ENCODE data around the gene KCNS3.

KCNS3 gene

DNA sequence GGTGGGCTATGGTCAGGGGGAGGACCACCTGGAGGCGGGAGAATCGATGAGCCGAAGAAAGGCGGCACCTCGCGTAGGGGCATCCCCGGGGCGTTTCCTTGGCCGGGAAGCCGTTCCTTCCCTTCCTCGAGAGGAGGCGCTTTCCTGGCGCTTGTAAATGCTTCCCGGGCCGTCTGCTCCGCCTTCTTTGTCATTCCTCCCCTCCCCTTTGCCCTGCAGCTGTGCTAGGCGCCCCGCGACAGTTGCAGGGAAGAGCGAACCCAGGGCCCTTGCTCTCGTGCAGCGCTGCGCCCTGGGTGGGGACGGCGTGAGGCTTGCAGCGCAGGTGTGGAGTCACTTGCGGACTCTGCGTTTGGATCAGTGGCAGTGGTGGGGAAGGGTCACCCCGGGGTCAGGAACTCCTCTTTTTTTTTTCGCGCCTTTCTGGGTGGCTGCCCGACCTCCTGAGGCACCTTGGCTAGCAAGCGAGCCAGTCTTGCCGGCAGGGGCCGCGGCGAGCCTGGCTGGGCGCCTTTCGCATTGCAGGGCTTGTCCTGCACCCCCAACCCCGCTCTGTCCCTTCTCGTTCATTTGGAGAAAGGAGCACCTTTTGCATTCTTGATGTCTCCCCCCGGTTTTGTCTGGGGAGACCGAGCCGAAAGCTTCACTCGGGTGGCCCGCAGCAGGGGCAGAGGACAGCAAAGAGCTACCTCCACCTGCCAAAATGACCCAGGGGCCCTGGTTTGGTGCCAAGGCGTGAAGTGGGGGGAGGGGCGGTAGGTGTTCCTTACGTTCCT is 858 bp downstream of the KCNS3 start:
- peak; percentile 66 to 79 for DNase-seq

DNA sequence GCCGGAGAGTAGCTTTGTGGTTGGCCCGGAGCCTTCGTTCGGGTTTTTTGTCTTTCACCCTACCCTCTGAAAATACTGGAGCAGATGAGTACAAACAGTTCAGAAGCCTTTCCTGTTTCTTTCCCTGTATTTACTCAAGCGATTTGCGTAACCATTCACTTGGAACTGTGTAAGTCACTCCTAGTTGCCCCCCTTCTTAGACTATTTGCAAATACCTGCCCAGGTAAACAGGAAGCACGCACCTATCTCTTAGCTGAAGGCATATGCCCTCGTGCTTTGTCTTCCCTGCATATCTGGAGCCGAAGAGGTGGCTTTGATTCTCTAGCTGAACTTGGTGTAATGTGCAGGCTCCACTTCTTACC is 1.4 kb downstream of the KCNS3 start:
- DNase-seq, result no peak

DNA sequence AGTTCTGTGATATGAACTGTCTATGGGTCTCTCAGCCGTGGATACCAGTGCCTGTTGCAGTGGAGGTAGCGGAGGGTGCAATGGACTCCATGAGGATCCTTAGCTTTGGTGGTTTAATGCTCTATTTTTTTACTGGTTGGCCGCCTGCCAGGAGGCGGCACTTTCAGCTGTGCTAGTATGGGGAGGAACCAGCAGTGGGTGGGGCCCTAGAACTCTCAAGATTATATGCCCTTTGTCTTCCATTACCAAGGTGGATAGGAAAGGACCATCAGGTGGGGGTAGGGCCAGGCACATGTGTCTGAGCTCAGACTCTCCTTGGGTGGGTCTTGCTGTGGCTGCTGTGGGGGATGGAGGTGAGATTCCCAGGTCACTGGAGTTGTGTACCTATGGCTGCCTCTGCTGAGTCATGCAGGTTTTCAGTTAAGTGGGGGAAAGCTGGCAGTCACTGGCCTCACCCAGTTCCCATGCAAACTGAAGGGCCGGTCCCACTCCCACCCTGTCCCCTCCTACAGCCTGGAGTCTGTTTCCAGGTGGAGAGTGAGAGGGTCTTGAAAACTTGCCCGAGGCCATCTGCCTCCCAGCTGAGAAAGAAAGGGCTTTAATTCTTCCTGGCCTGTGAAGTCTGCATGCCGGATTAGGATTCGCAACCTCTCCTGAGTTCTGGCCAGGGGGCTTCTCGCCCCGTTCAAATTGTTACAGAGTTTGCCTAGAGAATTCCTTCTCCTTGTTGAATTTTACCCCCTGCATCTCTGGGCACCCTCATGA is 14.5 kb downstream of the KCNS3 start:
- no peak for DNase-seq

DNA sequence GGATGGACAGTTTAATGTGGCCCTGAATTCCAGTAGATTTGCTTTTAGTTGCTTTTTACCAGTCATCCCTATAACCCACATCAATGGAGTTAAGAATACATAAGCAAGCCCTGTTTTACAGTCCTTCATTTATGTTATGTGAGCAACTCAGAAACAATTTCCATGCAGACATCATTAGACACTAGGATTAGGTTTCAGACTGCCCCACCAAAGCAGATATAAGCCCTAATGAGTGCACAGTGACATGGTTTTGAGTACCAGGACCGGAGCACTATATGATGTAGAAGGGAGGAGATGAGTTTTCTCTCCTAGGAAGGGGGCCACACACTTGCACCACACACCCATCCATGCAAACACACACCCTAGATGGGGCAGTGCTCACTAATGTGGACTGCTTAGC is 15.5 kb downstream of the KCNS3 start:
- DNase-seq, result no peak

DNA sequence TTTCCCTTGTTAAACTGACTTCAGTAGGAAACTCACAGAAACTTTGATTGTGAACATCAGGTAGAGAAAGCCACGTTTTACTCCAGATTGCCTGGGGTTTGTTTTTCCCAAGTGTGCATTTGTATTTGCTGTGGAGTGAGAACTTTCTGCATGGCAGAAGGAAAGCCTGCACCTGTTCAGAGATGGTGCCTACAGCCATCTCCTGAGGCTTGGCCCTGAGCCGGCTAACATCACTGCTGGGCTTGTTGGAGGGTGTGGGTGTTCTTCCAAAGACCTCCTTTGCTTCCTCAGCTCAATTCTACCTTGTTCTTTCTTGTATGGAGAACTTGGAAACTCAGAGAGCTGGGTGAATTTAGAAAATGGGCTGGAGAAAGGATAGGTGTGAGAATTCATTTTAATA is 16.1 kb downstream of the KCNS3 start:
- no peak for DNase-seq

DNA sequence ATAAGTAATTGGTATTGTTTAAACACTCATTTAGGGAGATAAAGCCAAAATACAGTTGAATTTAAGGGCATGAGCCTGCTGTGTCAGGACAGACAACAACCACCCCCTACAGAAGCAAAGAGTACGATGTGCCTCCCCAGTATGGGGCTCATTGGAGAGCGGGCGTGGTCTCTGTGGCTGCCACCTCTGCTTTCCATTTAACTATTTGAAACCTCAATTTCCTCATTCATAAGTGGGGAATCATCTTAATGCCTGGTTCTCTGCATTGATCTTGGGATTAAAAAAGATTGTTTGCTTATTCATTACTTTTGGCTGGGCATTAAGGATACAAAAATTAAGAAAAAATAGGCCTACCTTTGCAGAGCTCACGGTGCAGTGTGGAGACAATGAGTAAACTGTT is 21.4 kb downstream of the KCNS3 start:
- DNase-seq, result no peak

DNA sequence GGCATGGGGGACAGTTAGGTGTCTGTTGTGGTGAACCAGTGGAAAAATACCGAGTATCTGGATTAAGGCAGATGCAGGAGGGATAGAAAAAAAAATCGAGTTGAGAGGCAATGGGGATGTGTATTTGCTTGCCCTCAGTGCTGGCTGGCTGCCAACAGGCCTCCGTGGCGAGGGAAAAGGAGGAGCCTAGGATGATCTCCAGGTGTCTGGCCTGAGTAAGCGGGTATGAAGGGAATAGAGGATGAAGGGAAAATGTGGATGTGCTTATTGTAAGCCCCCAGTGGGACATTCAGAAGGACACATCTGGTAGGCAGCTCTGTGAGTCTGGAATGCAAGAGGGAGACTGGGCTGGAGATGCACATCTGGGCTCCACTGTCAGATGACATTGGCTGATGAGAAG is 22.8 kb downstream of the KCNS3 start:
- DNase-seq, result no peak

DNA sequence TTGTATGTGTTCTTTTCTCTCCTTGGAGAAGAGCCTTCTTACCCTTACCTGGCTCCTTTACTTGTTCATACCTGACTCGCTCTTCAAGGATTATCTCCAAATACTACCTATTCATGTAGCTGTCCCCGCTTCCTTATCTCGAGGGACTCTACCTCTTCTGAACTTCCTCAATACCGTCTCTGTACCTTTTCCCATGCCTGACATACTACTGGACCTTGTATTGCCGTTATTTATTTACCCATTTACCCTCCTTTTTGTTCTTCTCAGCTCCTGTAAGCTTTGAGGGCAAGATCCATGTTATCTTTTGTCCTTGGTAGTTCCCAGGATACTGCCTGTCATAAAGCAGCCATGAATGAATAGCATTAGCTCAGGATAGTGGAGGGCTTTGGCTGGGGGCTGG is 32.5 kb downstream of the KCNS3 start:
- DNase-seq, result no peak

DNA sequence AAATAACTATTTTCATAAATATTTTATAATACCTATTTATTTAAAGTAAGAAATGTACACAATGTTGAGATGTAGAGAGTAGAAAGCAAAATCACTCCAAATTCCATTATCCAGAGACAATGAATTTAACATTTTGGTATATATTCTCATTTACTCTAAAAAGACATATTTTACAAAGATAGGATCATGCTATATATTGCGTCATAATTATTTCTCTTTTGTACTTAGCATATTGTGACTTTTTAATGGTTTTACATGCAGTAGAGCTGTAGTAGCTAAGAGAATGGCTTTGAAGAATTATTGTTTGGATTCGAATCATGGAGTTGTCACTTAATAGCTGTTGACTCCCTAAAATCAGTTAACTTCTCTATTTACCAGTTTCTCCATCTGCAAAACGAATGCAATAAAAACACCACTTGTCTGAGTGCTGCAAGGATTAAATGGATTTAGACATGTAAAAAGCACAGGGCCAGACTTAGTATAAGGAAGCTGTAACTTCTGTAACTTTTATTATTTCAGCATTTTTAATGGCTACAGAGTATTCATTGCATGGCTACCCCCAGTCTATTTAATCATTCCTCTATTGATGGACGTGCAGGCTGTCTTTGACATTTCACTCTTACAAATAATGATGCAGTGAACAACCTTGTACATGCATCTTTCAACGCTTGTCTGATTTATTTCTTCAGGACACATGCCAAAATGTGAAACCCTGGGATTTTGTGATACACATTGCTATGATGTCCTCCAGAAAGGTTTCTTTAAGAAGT is 33.2 kb downstream of the KCNS3 start:
- DNase-seq, result no peak

DNA sequence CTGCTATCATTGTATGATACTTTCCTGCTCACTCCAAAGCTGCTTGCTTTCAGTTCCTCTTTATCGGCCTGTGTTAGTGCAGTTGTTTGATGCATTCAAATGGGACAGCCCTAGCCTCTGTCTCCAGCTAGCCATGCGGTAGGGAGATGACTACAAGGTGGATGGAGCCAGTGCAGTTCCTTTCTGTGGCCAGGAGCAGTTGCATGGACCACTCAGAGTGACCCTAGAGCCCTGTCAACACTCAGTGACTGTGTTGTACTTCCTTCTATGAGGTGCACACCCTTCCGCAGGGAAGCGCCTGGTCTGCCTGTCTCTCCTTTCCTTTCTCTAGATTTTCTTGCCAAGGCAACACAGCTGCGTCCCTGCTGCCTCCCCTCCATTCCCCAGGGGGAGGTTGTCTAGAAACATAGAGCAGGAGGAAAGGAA is 33.8 kb downstream of the KCNS3 start:
- DNase-seq, result no peak

DNA sequence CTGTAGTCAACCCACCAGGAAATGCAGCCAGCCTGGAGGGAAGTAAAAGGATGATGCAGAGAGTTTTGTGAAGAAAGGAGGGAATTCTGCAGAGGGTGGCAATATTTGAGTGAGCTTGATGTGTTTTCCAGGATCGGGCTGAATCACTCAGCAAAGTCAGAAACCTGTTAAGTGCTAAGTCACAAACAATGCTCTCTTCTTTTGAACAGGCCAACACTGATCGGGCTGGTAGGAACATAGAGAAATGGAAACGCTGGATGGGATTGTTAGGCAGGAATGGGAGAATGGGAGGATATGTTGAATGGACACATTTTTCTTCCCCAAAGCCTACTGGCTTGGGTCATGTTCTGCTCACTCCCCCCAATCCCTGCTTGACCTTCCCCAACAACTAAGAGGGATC is 36.6 kb downstream of the KCNS3 start:
- no peak for DNase-seq

DNA sequence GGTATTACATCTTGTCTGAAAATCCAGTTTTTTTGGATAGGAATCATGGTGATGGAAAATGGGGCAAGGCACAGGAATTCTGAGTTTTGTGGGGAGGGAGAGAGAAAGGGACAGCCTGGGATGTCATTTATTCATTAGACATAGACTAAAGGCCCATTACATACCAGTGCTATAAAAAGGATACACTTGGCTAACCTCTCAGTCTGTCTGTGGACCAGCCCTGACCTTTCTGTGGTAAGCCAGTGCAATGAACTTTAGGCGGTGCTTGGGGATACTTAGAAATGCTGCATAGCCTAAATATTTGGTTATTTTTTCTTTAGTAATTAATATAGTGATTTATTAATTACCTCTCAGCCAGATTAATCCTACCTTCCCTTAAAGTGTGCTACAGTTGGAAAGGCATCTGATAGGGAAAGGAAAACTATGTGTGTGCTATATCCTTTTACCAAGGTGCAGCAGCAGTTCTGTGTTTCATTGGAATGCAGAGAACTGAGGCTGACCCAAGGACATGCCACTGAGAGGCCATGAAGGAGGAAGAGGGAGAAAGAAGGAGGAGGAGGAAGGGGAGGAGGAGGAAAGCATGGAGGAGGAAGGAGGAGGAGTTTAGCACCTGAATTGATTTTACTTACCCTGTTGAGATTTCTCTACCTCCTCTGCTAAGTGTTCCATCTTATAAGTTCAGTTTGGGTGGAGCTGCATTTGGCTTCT is 37.5 kb downstream of the KCNS3 start:
- no peak for DNase-seq

DNA sequence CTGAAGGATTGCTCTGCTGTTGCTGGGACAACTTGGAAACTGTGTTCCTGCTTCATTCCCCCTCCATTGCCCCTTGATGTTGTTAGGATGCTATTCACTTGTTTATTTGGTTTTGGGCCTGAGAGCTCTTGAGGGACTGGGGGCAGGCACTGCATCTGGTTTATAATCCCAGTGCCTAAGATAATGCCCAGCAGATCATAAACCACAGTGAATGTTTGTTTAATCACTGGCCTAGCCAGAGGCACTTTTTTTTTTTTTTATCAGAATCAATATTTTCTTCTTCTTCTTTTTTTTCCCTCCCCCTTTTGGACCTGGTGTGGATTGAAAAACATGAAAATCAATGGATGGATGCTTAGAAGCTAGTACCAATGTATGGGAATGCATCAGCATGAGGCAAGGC is 38.1 kb downstream of the KCNS3 start:
- no peak for DNase-seq

DNA sequence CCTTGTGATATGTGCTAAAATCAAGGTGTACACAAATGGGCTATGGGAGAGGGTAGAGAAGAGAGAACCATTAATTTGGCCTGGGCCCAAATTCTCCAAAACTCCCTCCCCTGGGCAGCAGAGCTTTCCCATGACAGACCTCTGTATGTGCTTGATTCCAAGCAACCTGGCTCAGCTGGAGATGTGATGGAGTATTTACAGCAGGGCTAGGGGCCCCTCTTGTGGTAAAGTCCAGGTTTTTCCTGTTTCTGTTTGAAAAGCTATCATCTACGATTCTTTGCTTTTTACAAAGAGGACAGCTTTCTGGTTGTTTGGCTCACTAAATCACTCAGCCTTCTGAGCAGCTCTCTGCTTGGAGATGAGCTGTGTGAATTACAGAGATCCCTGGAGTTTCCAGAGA is 40.3 kb downstream of the KCNS3 start:
- no peak for DNase-seq

DNA sequence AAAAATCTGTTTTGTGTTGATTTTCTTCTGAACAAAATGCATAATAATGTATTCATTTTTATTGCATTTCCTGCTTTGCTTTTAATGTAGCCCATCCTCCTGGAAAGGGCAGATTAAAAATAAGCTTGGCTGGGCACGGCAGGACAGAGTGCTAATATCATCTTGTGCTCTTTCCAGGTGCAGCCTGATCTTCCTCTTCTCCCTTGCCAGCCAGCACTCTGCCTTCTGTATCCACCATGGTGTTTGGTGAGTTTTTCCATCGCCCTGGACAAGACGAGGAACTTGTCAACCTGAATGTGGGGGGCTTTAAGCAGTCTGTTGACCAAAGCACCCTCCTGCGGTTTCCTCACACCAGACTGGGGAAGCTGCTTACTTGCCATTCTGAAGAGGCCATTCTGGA is 52.3 kb downstream of the KCNS3 start:
- no peak for DNase-seq

DNA sequence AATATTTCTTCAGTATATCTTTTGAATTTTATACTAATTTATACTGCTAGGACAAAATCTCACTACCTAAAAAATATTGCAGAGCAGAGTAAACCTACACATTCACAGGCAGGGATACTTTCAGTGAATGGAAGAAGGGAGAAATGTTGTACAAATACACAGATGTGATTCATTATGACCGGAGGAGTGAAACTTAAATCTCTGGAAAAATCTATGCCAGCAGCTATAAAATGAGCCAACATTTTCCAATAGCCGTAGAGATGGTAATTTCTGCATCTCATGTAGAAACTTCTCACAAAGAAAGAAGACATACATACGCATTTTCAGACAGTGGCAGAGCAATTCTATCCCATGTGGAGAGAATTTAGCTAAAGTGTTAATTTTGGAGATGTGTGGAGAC is 54.8 kb downstream of the KCNS3 start:
- DNase-seq, result no peak

DNA sequence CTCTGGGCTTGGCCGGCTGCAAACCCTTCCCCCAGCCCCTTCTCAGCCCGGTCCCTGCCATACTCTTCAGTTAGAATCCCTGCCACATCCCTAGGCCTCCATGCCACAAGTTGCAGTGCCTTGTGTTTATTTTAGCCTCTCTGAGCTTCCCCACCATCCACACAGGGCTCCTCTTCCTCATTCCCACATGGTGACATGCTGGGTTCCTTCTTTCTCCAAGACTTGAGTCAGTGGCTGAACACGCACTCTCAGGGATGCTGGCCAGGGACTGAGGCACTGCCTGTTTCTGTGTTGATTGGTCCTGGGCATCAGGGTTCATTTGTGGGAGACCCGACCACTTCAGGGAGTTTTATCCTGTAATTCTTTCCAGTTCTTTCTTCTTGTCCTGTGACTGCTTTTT is 56.3 kb downstream of the KCNS3 start:
- no peak for DNase-seq

DNA sequence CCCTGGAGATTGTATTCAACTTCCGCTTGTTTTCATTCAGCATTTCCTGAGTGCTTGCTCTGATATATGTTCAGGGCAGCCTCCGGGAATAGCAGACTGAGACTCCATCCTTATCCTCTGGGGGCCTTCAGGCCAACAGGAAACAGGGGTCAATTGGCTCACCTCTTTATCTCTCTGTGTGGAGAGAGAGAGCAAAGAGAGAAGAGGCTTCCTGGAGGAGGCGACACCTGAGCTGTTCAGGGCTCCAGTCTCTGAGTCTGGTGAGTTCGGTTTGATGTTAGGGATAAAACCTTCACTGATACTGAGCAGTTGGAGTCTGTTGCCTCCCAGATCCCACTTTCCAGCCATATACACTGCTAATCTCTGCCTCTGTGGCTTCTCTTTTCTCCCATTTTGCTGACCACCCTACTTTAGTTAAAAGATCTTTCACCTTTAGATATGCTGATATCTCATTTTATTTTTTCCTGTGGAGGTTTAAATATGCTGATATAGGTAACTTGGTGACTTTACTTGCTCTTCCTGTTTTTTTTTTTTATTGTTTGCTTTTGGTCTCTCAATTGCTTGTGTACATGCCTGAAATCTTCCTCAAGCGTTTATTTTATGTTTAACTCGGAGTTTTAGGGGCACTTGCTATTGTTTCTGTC is 56.9 kb downstream of the KCNS3 start:
- DNase-seq, result no peak

DNA sequence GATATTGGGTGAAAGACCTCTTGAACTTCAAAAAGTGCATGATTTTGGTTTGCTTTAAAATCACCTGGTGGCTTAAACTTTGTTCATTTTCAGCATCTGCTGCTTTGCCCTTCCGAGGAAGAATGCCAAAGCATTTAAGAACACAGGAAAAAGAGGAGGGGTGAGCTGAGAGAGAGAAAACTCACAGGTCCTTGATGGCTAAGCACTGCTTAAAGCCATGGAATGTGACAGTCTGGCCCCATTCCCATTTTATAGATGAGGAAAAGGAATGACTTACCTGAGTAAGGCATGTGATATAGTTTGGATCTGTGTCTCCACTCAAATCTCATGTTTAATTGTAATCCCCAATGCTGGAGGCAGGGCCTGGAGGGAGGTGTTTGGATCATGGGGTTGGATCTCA is 58.1 kb downstream of the KCNS3 start:
- DNase-seq, result no peak

DNA sequence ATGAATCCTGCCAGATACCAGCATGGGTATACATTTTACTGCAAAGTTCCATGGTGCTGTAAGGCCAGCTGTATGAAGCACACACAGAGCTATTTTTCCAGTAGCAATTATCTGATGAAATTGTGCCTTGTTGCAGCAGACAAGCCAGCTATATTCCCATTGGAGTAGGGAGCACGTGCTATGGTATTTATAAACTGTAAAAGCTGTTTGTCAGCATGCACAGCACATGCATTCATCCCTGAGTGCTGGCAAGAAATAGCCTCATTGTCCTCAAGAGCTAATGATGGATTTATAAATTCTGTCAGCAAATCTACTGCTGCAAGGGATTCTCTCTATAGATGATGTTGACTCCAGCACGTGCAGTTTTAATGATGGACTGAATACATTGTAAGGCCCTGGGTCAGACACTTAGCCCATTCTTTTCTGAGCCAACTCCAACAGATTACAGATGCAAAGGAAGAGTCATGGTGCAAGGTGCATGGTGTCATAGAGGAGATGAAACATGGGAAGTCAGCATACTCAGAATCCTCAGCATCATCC is 61.7 kb downstream of the KCNS3 start:
- no peak for DNase-seq

DNA sequence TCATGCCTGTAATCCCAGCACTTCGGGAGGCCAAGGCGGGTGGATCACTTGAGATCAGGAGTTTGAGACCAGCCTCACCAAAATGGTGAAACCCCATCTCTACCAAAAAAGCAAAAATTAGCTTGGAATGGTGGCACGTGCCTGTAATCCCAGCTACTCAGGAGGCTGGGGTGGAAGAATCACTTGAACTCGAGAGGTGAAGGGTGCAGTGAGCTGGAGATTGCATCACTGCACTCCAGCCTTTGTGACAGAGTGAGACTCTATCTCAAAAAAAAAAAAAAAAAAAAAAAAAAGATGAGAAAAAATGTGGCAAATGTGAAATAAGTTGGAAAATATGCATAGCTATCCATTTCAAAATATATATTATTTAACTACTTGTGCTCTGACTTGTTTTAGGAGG is 65.0 kb downstream of the KCNS3 start:
- no peak for DNase-seq

DNA sequence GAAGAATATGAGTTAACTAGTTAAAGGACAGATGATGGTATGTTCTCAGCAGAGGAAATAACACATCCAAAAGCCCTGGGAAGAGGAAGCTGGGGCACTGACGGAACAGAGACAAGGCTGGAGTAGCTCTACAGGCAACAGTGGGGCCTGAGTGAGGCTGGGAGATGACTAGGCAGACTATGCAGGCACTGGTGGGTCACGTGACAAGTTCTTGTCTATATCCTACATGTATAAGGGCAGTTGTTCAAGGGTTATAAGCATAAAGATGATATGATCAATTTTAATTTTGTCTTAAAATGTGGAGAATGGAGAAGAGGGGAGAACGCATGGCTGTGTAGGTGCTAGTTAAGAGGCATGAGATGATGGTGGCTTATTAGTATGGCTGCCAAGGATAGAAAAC is 68.6 kb downstream of the KCNS3 start:
- DNase-seq, result no peak

DNA sequence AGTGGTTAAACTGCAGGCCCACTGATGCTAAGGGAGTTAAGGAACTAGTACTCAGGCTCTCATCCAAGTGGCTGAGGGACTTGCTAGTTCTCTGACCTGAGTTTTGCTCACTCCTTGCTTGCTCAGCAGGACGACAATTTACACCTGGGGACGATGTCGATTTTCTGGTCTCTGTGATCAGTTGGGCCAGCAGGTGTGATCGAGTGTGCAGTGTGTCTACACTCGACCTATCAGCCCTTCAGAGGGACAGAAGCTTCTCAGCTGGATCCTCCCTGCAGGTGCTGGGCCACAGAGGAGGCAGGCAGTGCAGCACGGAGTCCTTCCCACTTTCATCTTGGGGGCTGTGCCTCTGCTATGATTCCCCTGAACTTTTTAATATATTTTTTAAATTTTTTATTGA is 71.5 kb downstream of the KCNS3 start:
- DNase-seq, result no peak
